NCI-H526 treated with DMSO at 0.1 percent for 48 hours (cell line): Measurements from ENCODE around the gene CCDC197.

Experiments used
- DNase-seq: peaks from one replicate; lab custom pipeline; 2025; lab: John Stamatoyannopoulos, UW

CCDC197 gene

DNA sequence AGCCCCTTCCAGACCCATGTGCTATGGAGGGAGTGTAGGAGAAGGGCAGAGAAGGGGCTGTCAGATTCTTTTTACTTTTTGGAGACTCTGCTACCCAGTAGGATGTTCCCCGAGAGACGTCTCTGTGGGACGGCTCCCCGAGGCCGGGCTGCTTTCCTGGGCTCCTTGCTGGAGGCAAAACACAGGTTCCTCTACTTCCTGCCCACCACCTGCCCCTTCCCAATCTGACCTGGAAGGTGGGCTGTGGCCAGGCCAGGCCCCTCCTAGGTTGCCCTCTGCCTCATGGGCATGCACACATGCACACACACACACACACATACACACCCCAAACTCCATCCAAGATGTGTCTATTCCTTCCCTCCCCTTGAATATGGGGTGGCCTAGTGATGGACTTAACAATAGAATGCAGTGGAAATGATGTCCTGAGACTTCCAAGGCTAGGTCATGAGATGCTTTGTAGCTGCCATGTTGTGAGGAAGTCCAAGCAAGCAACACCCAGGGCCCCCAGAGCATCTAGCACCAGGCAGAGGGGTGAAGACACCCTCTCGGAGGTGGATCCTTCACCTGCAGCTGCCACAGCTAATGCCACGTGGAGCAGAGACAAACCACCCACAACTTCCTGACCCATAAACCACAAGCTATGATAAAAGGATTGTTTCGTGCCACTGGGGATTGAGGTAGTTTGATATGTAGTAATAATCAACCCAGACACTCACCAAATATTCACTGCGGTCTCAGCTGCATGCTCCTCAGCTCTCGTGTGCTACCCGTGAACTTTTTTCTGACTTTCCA is 19.1 kb upstream of the CCDC197 start:
- DNase-seq: no peak

GRCh38 chr14:93978735-93979134 is 18.4 kb upstream of the CCDC197 start:
- DNase-seq: no peak

DNA sequence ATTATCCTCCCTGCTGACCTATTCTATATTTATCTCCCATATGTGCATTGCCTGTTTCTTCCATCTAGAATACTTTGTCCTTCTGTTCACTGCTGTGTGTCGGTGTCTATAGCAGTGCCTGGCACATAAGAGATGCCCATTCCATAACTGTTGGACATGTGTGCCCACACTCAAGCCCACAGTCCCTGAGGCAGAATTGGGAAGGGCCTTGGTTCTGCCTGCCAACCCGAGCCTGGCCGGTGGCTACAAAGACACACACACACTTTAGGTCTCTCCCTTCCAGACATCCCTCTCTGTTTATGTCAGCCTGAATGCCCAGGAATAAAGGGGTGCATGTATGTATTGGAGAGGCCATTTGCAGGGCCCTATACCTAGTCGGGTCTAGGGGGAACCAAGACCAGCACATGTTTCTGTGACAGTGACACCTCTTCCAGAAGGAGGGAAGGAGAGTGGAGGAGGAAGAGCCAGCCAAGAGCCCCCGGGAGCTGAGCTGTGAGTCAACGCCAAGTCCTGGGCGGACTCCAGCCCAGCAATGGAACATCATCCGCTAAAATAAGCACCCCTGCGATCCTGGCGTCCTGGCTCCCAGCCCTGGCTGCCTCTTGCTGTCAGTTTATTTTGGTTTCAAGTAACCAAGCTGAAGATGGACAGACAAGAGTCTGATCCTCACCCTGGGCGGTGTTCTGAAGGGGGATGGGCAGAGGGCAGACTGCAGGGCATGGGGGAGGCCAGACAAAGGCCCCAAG is 16.5 kb upstream of the CCDC197 start:
- no peak for DNase-seq

GRCh38 chr14:93981316-93982229 is 15.5 kb upstream of the CCDC197 start:
- no peak for DNase-seq

GRCh38 chr14:93982230-93983007 is 14.7 kb upstream of the CCDC197 start:
- DNase-seq: no peak

- no peak for DNase-seq
Measured at GRCh38 chr14:93984070-93984469, 13.0 kb upstream of the CCDC197 start.

- no peak for DNase-seq
Measured at GRCh38 chr14:93984987-93985410, 12.1 kb upstream of the CCDC197 start.

- DNase-seq: no peak
Measured at GRCh38 chr14:93986955-93987354, 10.1 kb upstream of the CCDC197 start.

DNA sequence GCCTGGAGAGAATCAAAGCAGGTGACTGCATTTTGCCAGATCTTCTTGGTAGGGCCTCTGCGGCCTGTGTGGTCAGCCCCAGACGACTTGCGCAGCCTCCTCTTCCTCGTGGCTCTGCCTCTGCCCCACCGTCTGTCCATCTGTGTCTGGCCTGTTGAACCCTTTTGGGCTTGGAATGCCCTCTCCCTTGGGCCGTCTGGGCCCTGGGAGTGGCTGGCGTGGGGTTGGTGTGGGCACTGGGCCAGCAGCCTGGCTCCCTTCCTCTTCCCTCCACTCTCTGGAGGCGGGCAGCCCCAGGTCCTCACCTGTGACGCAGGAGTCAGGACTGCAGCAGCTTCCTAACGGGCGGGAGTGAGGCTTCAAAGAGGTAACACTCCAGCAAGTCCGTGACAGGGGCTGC is 9.7 kb upstream of the CCDC197 start:
- DNase-seq: no peak

- no peak for DNase-seq
Measured at GRCh38 chr14:93987815-93988476, 9.2 kb upstream of the CCDC197 start.

DNA sequence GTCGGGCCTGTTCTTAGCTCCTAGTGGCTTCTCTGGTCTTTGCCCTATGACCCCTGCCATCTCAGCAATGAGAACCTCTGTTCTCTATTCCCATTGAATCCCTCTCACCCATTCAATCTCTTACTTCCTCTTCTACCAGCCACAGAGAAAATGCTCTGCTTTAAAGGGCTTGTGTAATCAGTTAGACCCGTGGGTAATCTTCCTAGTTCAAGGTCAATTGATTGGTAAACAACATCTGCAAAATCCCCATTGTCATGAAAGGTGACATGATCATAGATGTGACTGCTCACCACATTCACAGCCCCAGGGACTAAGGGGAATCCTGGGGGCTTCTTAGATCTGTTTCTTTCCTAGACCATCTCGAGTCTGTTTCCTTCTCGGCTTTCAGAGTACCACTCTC is 7.2 kb upstream of the CCDC197 start:
- DNase-seq: no peak

DNA sequence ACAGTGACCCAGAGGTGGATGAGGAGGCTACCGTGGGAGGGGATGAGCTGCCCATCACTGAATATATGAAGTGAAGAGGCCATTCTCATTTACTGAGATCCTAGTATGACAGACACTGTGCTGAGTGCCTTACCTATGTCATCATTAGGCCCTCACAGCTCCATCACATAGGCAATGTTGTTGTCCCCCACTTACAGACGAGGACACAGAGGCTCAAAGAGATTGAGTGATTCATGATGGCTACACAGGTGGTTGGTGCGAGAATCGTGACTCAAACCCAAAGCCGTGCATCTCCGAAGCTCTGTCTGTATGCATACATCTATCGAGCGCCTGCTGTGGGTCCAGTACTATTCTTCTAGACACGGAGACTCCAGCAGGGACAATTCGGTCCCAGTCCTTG is 5.9 kb upstream of the CCDC197 start:
- no peak for DNase-seq

DNA sequence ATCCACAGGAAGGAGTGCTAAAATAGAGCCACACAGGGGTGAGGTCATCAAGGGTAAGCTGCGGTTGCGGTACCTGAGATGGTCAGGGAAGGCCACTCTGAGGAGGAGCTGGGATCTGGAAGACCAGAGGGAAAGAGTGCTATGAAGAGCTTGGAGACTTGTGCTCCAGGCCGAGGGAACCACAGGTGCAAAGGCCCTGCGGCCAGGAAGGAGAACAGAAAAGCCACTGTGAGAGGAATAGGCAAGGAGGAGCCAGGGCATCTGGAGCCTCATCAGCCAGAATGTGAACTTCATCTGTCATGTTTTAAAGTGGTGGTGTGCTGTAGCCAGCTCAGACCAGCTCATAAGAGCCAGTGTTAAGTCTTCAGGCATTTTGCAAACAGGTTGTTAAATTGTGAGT is 5.5 kb upstream of the CCDC197 start:
- no peak for DNase-seq

GRCh38 chr14:93993382-93993781 is 3.7 kb upstream of the CCDC197 start:
- DNase-seq: no peak

DNA sequence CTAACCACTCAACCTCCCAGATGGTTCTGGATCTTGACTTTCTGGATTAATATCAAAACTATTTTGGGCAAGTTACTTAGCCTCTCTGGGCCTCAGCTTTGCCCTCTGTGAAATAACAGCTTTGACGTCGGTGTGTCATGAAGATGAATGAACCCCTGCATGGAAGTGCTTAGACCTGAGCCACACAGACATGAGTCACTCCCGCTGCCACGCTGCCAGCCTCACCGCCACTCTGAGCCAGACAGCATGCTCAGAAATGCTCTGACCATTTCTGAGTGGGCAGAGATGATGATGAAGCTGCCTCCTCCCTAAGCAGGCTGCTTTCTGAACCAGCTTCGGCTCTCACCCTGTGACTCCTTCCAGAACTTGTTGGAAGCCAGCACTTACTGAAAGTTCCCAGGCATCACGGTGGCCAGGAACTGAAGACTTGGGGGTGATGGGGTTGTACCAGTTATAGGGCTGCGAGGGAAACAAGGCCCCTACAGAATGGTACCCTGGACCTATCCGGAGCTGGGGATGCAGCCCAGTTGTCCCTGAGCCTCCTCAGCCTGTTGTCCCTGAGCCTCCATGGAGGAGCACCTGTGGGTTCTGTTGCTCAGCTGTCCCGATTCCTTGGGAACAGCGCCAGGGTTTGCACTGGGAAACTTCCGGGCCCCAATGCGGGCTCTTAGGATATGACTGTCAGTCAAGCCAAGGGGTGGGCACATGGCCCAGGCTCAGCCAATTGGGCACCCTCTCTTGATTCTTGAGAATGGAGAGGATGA is 2.0 kb upstream of the CCDC197 start:
- no peak for DNase-seq

- no peak for DNase-seq
Measured at GRCh38 chr14:93996130-93996695, 888 bp upstream of the CCDC197 start.

GRCh38 chr14:93997916-93998870 is 1.1 kb downstream of the CCDC197 start:
- no peak for DNase-seq

- no peak for DNase-seq
Measured at GRCh38 chr14:93998871-93999403, 1.8 kb downstream of the CCDC197 start.

GRCh38 chr14:93999573-93999972 is 2.5 kb downstream of the CCDC197 start:
- DNase-seq: no peak
